IMR-90 (cell line): ENCODE results near the gene DCANP1. TPM values are rescaled to one million over a fixed set of nuclear protein-coding genes. Genes with fewer than 3 reads are reported as not detected.
A peak's percentile ranks its signal among the peaks of the same experiment; 100 is the strongest.

Experiments
- ATAC-seq: fragments of 200-7000 bp; cut with Tn5 transposase; 2 replicates; pipeline ENCODE4 v1.9.1; 2020; ENCODE audit warnings: low read depth, mild to moderate bottlenecking, moderate library complexity
- BruUV-seq: library from RNA; stranded (reverse); fragments of 400-500 nt; replicated peaks from 2 replicates; lab custom pipeline; 2021; lab: Mats Ljungman, UMichigan
- CTCF ChIA-PET: fragments of 300-600 bp; formaldehyde crosslinking; extraction: SDS; loops from one replicate; lab custom pipeline; 2021; ENCODE audit warnings: antibody characterized with exemption; lab: Yijun Ruan, JAX
- POLR2A ChIA-PET: fragments of 300-600 bp; sonication (Branson Sonifier 250); formaldehyde crosslinking; loops from one replicate; lab custom pipeline; 2022; ENCODE audit warnings: antibody characterized with exemption; ENCODE audit not compliant: unreplicated experiment; lab: Charles Lee
- DNase-seq: peaks from one replicate; pipeline ENCODE4 v3.0.0; 2013
- H2AFZ ChIP-seq: replicated peaks from 2 replicates; pipeline ENCODE3; 2013; ENCODE audit warnings: low read length, mild to moderate bottlenecking; ENCODE audit not compliant: poor library complexity
- H2AK5ac ChIP-seq: 2 replicates; pipeline ENCODE4 v1.6.1; 2013; ENCODE audit warnings: low read depth, low read length, inconsistent platforms
- H2AK9ac ChIP-seq: replicated peaks from 2 replicates; pipeline ENCODE3; 2013; ENCODE audit warnings: mild to moderate bottlenecking, low read depth, low read length, moderate library complexity; ENCODE audit not compliant: poor library complexity
- H2BK120ac ChIP-seq: 2 replicates; pipeline ENCODE4 v1.6.1; 2013; ENCODE audit warnings: low read depth, low read length, inconsistent platforms
- H2BK15ac ChIP-seq: 3 replicates; pipeline ENCODE4 v1.6.1; 2013; ENCODE audit warnings: low read depth, low read length, inconsistent platforms
- H2BK20ac ChIP-seq: 2 replicates; pipeline ENCODE4 v1.6.1; 2013; ENCODE audit warnings: low read depth, mild to moderate bottlenecking, inconsistent platforms, low read length, moderate library complexity
- H2BK5ac ChIP-seq: 2 replicates; pipeline ENCODE4 v1.6.1; 2013; ENCODE audit warnings: mild to moderate bottlenecking, low read depth, low read length, inconsistent platforms; ENCODE audit not compliant: poor library complexity, severe bottlenecking
- H3K14ac ChIP-seq: replicated peaks from 2 replicates; pipeline ENCODE4 v1.6.1; 2013; ENCODE audit warnings: low read depth, low read length, inconsistent platforms
- H3K18ac ChIP-seq: 2 replicates; pipeline ENCODE4 v1.6.1; 2013; ENCODE audit warnings: low read depth, low read length, control low read depth
- H3K23ac ChIP-seq: 2 replicates; pipeline ENCODE4 v1.6.1; 2013; ENCODE audit warnings: low read depth, low read length, inconsistent platforms
- H3K27ac ChIP-seq: 2 replicates; pipeline ENCODE4 v1.5.1; 2013; ENCODE audit warnings: mild to moderate bottlenecking, control low read depth, low read length; ENCODE audit not compliant: insufficient read depth
- H3K27me3 ChIP-seq: 2 replicates; pipeline ENCODE4 v1.6.1; 2013; ENCODE audit warnings: low read length; ENCODE audit not compliant: control insufficient read depth, insufficient read depth
- H3K36me3 ChIP-seq: 2 replicates; pipeline ENCODE4 v1.6.1; 2013; ENCODE audit warnings: low read length, mixed read lengths; ENCODE audit not compliant: control insufficient read depth, insufficient read depth
- H3K4ac ChIP-seq: 2 replicates; pipeline ENCODE4 v1.6.1; 2013; ENCODE audit warnings: low read depth, low read length, inconsistent platforms
- H3K4me1 ChIP-seq: 2 replicates; pipeline ENCODE4 v1.6.1; 2013; ENCODE audit warnings: low read length, mixed read lengths; ENCODE audit not compliant: control insufficient read depth, insufficient read depth
- H3K4me2 ChIP-seq: 2 replicates; pipeline ENCODE4 v1.6.1; 2013; ENCODE audit warnings: low read depth, mild to moderate bottlenecking, control low read depth, low read length, moderate library complexity
- H3K4me3 ChIP-seq: 2 replicates; pipeline ENCODE4 v1.5.1; 2013; ENCODE audit warnings: low read depth, mild to moderate bottlenecking, control low read depth, low read length, moderate library complexity; ENCODE audit not compliant: insufficient read depth
- H3K56ac ChIP-seq: 2 replicates; pipeline ENCODE4 v1.6.1; 2013; ENCODE audit warnings: low read length, inconsistent platforms; ENCODE audit not compliant: insufficient read depth; ENCODE audit errors: extremely low read depth
- H3K79me1 ChIP-seq, 2 experiments: 2 replicates each; pipeline ENCODE4 v1.6.1; 2013; ENCODE audit warnings: low read length in 2 of 2, inconsistent platforms in 1 of 2, low read depth in 1 of 2
- H3K9ac ChIP-seq: 2 replicates; pipeline ENCODE4 v1.6.1; 2013; ENCODE audit warnings: low read depth, low read length, control low read depth
- H3K9me1 ChIP-seq: 2 replicates; pipeline ENCODE4 v1.6.1; 2013; ENCODE audit warnings: low read length, inconsistent platforms; ENCODE audit not compliant: insufficient read depth
- H3K9me3 ChIP-seq: 2 replicates; pipeline ENCODE4 v1.6.1; 2013; ENCODE audit warnings: low read length; ENCODE audit not compliant: control insufficient read depth, insufficient read depth
- H4K20me1 ChIP-seq: 2 replicates; pipeline ENCODE4 v1.6.1; 2013; ENCODE audit warnings: low read length, inconsistent platforms; ENCODE audit not compliant: insufficient read depth
- H4K5ac ChIP-seq: 2 replicates; pipeline ENCODE4 v1.6.1; 2013; ENCODE audit warnings: mild to moderate bottlenecking, low read depth, low read length, control low read depth
- H4K8ac ChIP-seq, 2 experiments: 2 replicates each; pipeline ENCODE4 v1.6.1; 2013; ENCODE audit warnings: low read depth in 2 of 2, low read length in 2 of 2, control low read depth in 1 of 2, inconsistent platforms in 1 of 2
- H4K91ac ChIP-seq: 2 replicates; pipeline ENCODE4 v1.6.1; 2013; ENCODE audit warnings: low read depth, low read length, inconsistent platforms; ENCODE audit not compliant: insufficient read depth
- BHLHE40 ChIP-seq: fragments of 150-350 bp; IDR thresholded peaks from 2 replicates; pipeline ENCODE4 v1.6.1; 2016; ENCODE audit warnings: mild to moderate bottlenecking, low read depth, low read length
- CEBPB ChIP-seq: IDR thresholded peaks from 2 replicates; pipeline ENCODE4 v1.6.1; 2012; ENCODE audit warnings: low read depth, low read length, improper control_type of control experiment
- CHD1 ChIP-seq: IDR thresholded peaks from 2 replicates; pipeline ENCODE4 v1.6.1; 2012; ENCODE audit warnings: low read depth, low read length, improper control_type of control experiment
- CTCF ChIP-seq: conservative IDR thresholded peaks from 2 replicates; pipeline ENCODE4 v1.5.1; 2012; ENCODE audit warnings: mild to moderate bottlenecking, low read depth, low read length, improper control_type of control experiment
- FOS ChIP-seq: fragments of 150-350 bp; IDR thresholded peaks from 2 replicates; pipeline ENCODE4 v1.6.1; 2016; ENCODE audit warnings: low read depth, low read length
- MAFK ChIP-seq: IDR thresholded peaks from 2 replicates; pipeline ENCODE4 v1.6.1; 2012; ENCODE audit warnings: low read depth, low read length, improper control_type of control experiment
- MAZ ChIP-seq: IDR thresholded peaks from 2 replicates; pipeline ENCODE4 v1.6.1; 2012; ENCODE audit warnings: low read depth, mild to moderate bottlenecking, low read length, improper control_type of control experiment, moderate library complexity, borderline replicate concordance
- MXI1 ChIP-seq: IDR thresholded peaks from 2 replicates; pipeline ENCODE4 v1.6.1; 2012; ENCODE audit warnings: low read depth, mild to moderate bottlenecking, low read length, moderate library complexity, borderline replicate concordance
- NFE2L2 ChIP-seq: fragments of 150-350 bp; IDR thresholded peaks from 2 replicates; pipeline ENCODE4 v1.6.1; 2016; ENCODE audit warnings: low read depth, mild to moderate bottlenecking, low read length
- POLR2A ChIP-seq: IDR thresholded peaks from 2 replicates; pipeline ENCODE4 v1.6.1; 2012; ENCODE audit warnings: mild to moderate bottlenecking, low read depth, low read length
- RAD21 ChIP-seq: IDR thresholded peaks from 2 replicates; pipeline ENCODE4 v1.6.1; 2012; ENCODE audit warnings: low read length, improper control_type of control experiment
- RCOR1 ChIP-seq: IDR thresholded peaks from 2 replicates; pipeline ENCODE4 v1.6.1; 2012; ENCODE audit warnings: mild to moderate bottlenecking, low read length, improper control_type of control experiment; ENCODE audit not compliant: insufficient replicate concordance
- RFX5 ChIP-seq: IDR thresholded peaks from 2 replicates; pipeline ENCODE4 v1.8.0; 2012; ENCODE audit warnings: low read depth, mild to moderate bottlenecking, low read length, moderate library complexity
- SMC3 ChIP-seq: fragments of 150-350 bp; IDR thresholded peaks from 2 replicates; pipeline ENCODE4 v1.6.1; 2016; ENCODE audit warnings: low read depth, mild to moderate bottlenecking, antibody characterized with exemption, low read length, moderate library complexity
- USF2 ChIP-seq: fragments of 150-350 bp; IDR thresholded peaks from 2 replicates; pipeline ENCODE4 v1.6.1; 2017; ENCODE audit warnings: mild to moderate bottlenecking, antibody characterized with exemption, low read length, low read depth
- WGBS, 2 experiments: methylation state at CpG; one replicate each; pipeline versions ENCODE4 v1.1.5 to v1.1.7; 2013; ENCODE audit warnings: missing lambda C conversion rate in 2 of 2; ENCODE audit not compliant: insufficient read length in 1 of 2; ENCODE audit errors: extremely low coverage in 2 of 2; 5-methylcytosine and 5-hydroxymethylcytosine counted together
- dilution Hi-C: fragments of 300-500 bp; cut with HindIII; formaldehyde crosslinking; loops from one replicate; pipeline ENCODE4 v1.14.3; 2018; ENCODE audit warnings: low sequenced_read_pairs; ENCODE audit not compliant: unreplicated experiment
- in situ Hi-C: fragments of 300-500 bp; cut with MboI; formaldehyde crosslinking; loops from 3 replicates; pipeline ENCODE4 v1.14.3; 2019; ENCODE audit warnings: low sequenced_read_pairs, inconsistent platforms, mixed read lengths
- intact Hi-C: fragments of 100-400 bp; cut with micrococcal nuclease; formaldehyde crosslinking; loops from 2 replicates; pipeline ENCODE4 v1.10.0; 2022
- polyA plus RNA-seq, 3 experiments: library from polyadenylated mRNA; depleted of rRNA; stranded (reverse); fragments of >200 nt; gene quantifications; 2 replicates each; pipeline ENCODE4 v1.2.3, GENCODE V29; 2012; ENCODE audit warnings: low replicate concordance in 1 of 3
- total RNA-seq: library from RNA; depleted of rRNA; stranded (reverse); fragments of >200 nt; gene quantifications from 2 replicates; pipeline ENCODE4 v1.2.3, GENCODE V29; 2012

DCANP1 gene
- total and polyA plus RNA-seq, 2 of the 4 experiments (the other 2 are of a cell fraction), result not detected

- no peak overlapping the region for H3K18ac ChIP-seq
- no peak for TF ChIP-seq RFX5
- no peak for TF ChIP-seq RCOR1
- TF ChIP-seq MAZ, result no peak
- no peak for TF ChIP-seq CHD1
- TF ChIP-seq SMC3, result no peak
- no peak for TF ChIP-seq POLR2A
- no peak for TF ChIP-seq NFE2L2
- no peak for TF ChIP-seq FOS
- TF ChIP-seq BHLHE40, result no peak
- no peak for TF ChIP-seq USF2
- TF ChIP-seq RAD21, result no peak
- TF ChIP-seq CEBPB, result no peak
- TF ChIP-seq MXI1, result no peak
- no peak for TF ChIP-seq CTCF
- TF ChIP-seq MAFK, result no peak
Observed at GRCh38 chr5:135435467-135436330, 11.4 kb downstream of the DCANP1 start.

More at GRCh38 chr5:135435467-135436330, 11.4 kb downstream of the DCANP1 start:
- Histone ChIP-seq H3K4ac (no peak overlapping the region), H3K14ac (no peak overlapping the region), H2BK5ac (no peak overlapping the region), H2BK20ac (no peak overlapping the region), H3K56ac (no peak overlapping the region), H3K4me1 (peaks cover 24% of the 10 kb centered on the region), H3K9me1 (peaks cover 17% of the 10 kb centered on the region), H2AK5ac (no peak overlapping the region; the same call in 1 of the 2 replicates), H3K4me3 (no peak overlapping the region), H2AK9ac (peak overlapping the region; percentile 66), H3K27me3 (no peaks in the 10 kb centered on the region), H4K5ac (no peak overlapping the region), H3K36me3 (no peaks in the 10 kb centered on the region), H2AFZ (peak overlapping the region; percentile 28), H3K23ac (no peak overlapping the region), H4K20me1 (0 out of 2 replicates have a peak, but pooled peaks cover 3% of the 10 kb centered on the region), H4K91ac (no peak overlapping the region), H2BK120ac (no peak overlapping the region), H3K27ac (no peak overlapping the region), H3K4me2 (no peak overlapping the region), H2BK15ac (no peak overlapping the region), H3K9me3 (no peaks in the 10 kb centered on the region), H4K8ac (peak overlapping the region in 1 of 2 experiments; percentile 12; a peak in 1 of 4 replicates), H3K9ac (no peak overlapping the region), H3K79me1 (no peaks in the 10 kb centered on the region)
- DNase-seq (no peak), ATAC-seq (no peak)
- POLR2A ChIA-PET, result no interaction called here
- CTCF ChIA-PET, result no interaction called here
- BruUV-seq, result no TSS peak
- intact Hi-C loops (loop anchor here (10.0 kb wide), 1 partner anchor 231 kb away; no protein-coding TSS in a partner anchor), in situ Hi-C loops (no loop called here), dilution Hi-C loops (no loop called here)
- 63% methylated on average over 2 of the region's 9 CpGs; no CpG with 5 or more reads in 1 of the 2 experiments for WGBS, 2 experiments
